A549 (cell line): ENCODE measurements around the gene CD99. TPM values are rescaled to one million over a fixed set of nuclear protein-coding genes. Genes with fewer than 3 reads are reported as not detected.

Experiments used
- ATAC-seq, 2 experiments: fragments of 200-7000 bp in 1 of 2; fragments of >200 bp in 1 of 2; cut with Nextera tagmentation in 1 of 2; cut with Tn5 transposase in 1 of 2; 3 replicates each; pipeline versions ENCODE4 v1.8.0 to v1.9.1; 2018 to 2020; ENCODE audit warnings: mild to moderate bottlenecking in 1 of 2, moderate library complexity in 1 of 2
- CTCF ChIA-PET: fragments of 300-600 bp; sonication (Branson Sonifier 250); formaldehyde crosslinking; extraction: SDS; loops from one replicate; lab custom pipeline; 2021; ENCODE audit warnings: antibody characterized with exemption, inconsistent platforms; lab: Yijun Ruan, JAX
- POLR2A ChIA-PET: fragments of 350-600 bp; formaldehyde crosslinking; extraction: SDS; loops from one replicate; lab custom pipeline; 2021; ENCODE audit warnings: antibody characterized with exemption, inconsistent platforms; lab: Yijun Ruan, JAX
- DNase-seq, 2 experiments: peaks; one replicate each; pipeline versions ENCODE4 v3.0.0 to v3.0.0-alpha.2; 2011 to 2016; ENCODE audit warnings: low read depth in 1 of 2, low spot score in 1 of 2
- FAIRE-seq: peaks from 2 replicates; lab custom pipeline; 2011; peaks lifted over from hg19 to GRCh38; lab: Jason Lieb, UNC
- H3K27ac ChIP-seq, 2 experiments: fragments of >200 bp; sonication (Bioruptor Twin); formaldehyde crosslinking; 3 replicates each; pipeline ENCODE4 v1.5.1; 2016 to 2017
- H3K4me1 ChIP-seq: fragments of >200 bp; sonication (Bioruptor Twin); formaldehyde crosslinking; 3 replicates; pipeline ENCODE4 v1.6.1; 2016
- H3K4me2 ChIP-seq: fragments of >200 bp; sonication (Bioruptor Twin); formaldehyde crosslinking; 3 replicates; pipeline ENCODE4 v1.6.1; 2016
- H3K4me3 ChIP-seq: fragments of >200 bp; sonication (Bioruptor Twin); formaldehyde crosslinking; 3 replicates; pipeline ENCODE4 v1.5.1; 2016
- H3K9me3 ChIP-seq: fragments of >200 bp; sonication (Bioruptor Twin); formaldehyde crosslinking; 3 replicates; pipeline ENCODE4 v1.6.1; 2016
- CBX8 ChIP-seq: fragments of 200-600 bp; sonication (generic); IDR thresholded peaks from 2 replicates; pipeline ENCODE4 v1.6.1; 2016
- CHD2 ChIP-seq: fragments of 150-350 bp; IDR thresholded peaks from 2 replicates; pipeline ENCODE4 v1.6.1; 2014; ENCODE audit warnings: low read length; ENCODE audit not compliant: partially characterized antibody
- EHF ChIP-seq: fragments of 250-450 bp; sonication (Bioruptor Pico); IDR thresholded peaks from 2 replicates; pipeline ENCODE4 v1.5.0; 2020; ENCODE audit warnings: mild to moderate bottlenecking
- EP300 ChIP-seq, 2 experiments: fragments of >200 bp; sonication (Bioruptor Twin); formaldehyde crosslinking; IDR thresholded peaks; 2 replicates in 1 of 2; 3 replicates in 1 of 2; pipeline ENCODE4 v1.6.1; 2016 to 2017
- ESRRA ChIP-seq: fragments of 150-350 bp; IDR thresholded peaks from 2 replicates; pipeline ENCODE4 v1.6.1; 2014; ENCODE audit warnings: mild to moderate bottlenecking, low read length, borderline replicate concordance
- FOXS1 ChIP-seq: fragments of 250-450 bp; sonication (Bioruptor Pico); IDR thresholded peaks from 2 replicates; pipeline ENCODE4 v1.5.0; 2020; ENCODE audit warnings: mild to moderate bottlenecking, moderate library complexity
- HEYL ChIP-seq: fragments of 250-450 bp; sonication (Bioruptor Pico); IDR thresholded peaks from 2 replicates; pipeline ENCODE4 v1.8.0; 2021; ENCODE audit warnings: mild to moderate bottlenecking, moderate library complexity
- HMGXB4 ChIP-seq: fragments of 250-450 bp; sonication (Bioruptor Pico); IDR thresholded peaks from 2 replicates; pipeline ENCODE4 v1.5.0; 2021; ENCODE audit warnings: mild to moderate bottlenecking, moderate library complexity, borderline replicate concordance
- HOXB5 ChIP-seq: fragments of 250-450 bp; sonication (Bioruptor Pico); IDR thresholded peaks from 2 replicates; pipeline ENCODE4 v1.5.0; 2020; ENCODE audit warnings: mild to moderate bottlenecking, moderate library complexity
- JUN ChIP-seq, 2 experiments: fragments of >200 bp; sonication (Bioruptor Twin); formaldehyde crosslinking; IDR thresholded peaks; 2 replicates in 1 of 2; 3 replicates in 1 of 2; pipeline ENCODE4 v1.6.1; 2016 to 2017
- NFE2L2 ChIP-seq: fragments of 150-350 bp; conservative IDR thresholded peaks from 2 replicates; pipeline ENCODE4 v1.6.1; 2014; ENCODE audit warnings: low read length
- NR3C1 ChIP-seq: fragments of >200 bp; sonication (Bioruptor Twin); formaldehyde crosslinking; IDR thresholded peaks from 3 replicates; pipeline ENCODE4 v1.6.1; 2017
- RAD21 ChIP-seq, 2 experiments: fragments of >200 bp in 1 of 2; sonication (Bioruptor Twin) in 1 of 2; formaldehyde crosslinking in 1 of 2; IDR thresholded peaks in 1 of 2; conservative IDR thresholded peaks in 1 of 2; 2 replicates in 1 of 2; 3 replicates in 1 of 2; pipeline ENCODE4 v1.6.1; 2012 to 2018; ENCODE audit warnings: inconsistent platforms in 1 of 2
- REST ChIP-seq: fragments of 200-600 bp; sonication (generic); IDR thresholded peaks from 2 replicates; pipeline ENCODE4 v1.6.1; 2016; ENCODE audit warnings: antibody characterized with exemption, mild to moderate bottlenecking, moderate library complexity
- RNF2 ChIP-seq: fragments of 200-600 bp; sonication (generic); IDR thresholded peaks from 2 replicates; pipeline ENCODE4 v1.6.1; 2016; ENCODE audit warnings: low read depth, mild to moderate bottlenecking, antibody characterized with exemption, moderate library complexity, borderline replicate concordance
- WGBS: methylation state at CpG from one replicate; pipeline ENCODE4 v1.1.6; 2017; ENCODE audit errors: missing lambda C conversion rate; 5-methylcytosine and 5-hydroxymethylcytosine counted together
- polyA plus RNA-seq, 4 experiments: library from polyadenylated mRNA; depleted of rRNA in 3 of 4; stranded (reverse); fragments of >200 nt; fragmentation: RNase III in 1 of 4; extraction: RNeasy Plus Mini Kit Qiagen cat#74134 plus additional on column Dnase treatment in 1 of 4; gene quantifications; 2 replicates in 3 of 4; 3 replicates in 1 of 4; pipeline ENCODE4 v1.2.3, GENCODE V29; 2011 to 2017
- TF ChIP-seq, protein P1 (sequence below): fragments of 250-450 bp; sonication (Bioruptor Pico); IDR thresholded peaks from 2 replicates; pipeline ENCODE4 v1.5.0; 2020; ENCODE audit warnings: low read depth, mild to moderate bottlenecking, moderate library complexity
- TF ChIP-seq, protein P2 (sequence below): fragments of 150-350 bp; IDR thresholded peaks from 2 replicates; pipeline ENCODE4 v1.6.1; 2014; ENCODE audit warnings: low read depth, mild to moderate bottlenecking, low read length

The CD99 gene
- polyA plus RNA-seq, 2 of the 4 experiments (the other 2 are of a cell fraction): 136 to 172 TPM

GRCh38 chrX:2748171-2748814 lies 57.2 kb downstream of the CD99 start:
- H3K4me2 ChIP-seq: no peak overlapping the region
- peak overlapping the region in 1 of 2 experiments; percentile 17; a peak in 1 of 6 replicates for H3K27ac ChIP-seq

GRCh38 chrX:2748815-2749188 lies 57.7 kb downstream of the CD99 start:
- WGBS: 50% methylated on average over 1 of the region's 1 CpG
- POLR2A ChIA-PET: no interaction called here
- no peak for ATAC-seq
- Histone ChIP-seq H3K4me3 (no peak overlapping the region), H3K9me3 (no peaks in the 10 kb centered on the region), H3K27ac (peak overlapping the region in 1 of 2 experiments; percentile 17; a peak in 1 of 6 replicates), H3K4me2 (no peak overlapping the region), H3K4me1 (peaks cover 20% of the 10 kb centered on the region)
- DNase-seq: no peak
- no peak for FAIRE-seq
- CTCF ChIA-PET: no interaction called here
- no peak for TF ChIP-seq NFE2L2
- no peak for TF ChIP-seq REST
- TF ChIP-seq, protein P1, sequence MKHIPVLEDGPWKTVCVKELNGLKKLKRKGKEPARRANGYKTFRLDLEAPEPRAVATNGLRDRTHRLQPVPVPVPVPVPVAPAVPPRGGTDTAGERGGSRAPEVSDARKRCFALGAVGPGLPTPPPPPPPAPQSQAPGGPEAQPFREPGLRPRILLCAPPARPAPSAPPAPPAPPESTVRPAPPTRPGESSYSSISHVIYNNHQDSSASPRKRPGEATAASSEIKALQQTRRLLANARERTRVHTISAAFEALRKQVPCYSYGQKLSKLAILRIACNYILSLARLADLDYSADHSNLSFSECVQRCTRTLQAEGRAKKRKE (CRISPR knock-in tag): no peak
- TF ChIP-seq, protein P2, sequence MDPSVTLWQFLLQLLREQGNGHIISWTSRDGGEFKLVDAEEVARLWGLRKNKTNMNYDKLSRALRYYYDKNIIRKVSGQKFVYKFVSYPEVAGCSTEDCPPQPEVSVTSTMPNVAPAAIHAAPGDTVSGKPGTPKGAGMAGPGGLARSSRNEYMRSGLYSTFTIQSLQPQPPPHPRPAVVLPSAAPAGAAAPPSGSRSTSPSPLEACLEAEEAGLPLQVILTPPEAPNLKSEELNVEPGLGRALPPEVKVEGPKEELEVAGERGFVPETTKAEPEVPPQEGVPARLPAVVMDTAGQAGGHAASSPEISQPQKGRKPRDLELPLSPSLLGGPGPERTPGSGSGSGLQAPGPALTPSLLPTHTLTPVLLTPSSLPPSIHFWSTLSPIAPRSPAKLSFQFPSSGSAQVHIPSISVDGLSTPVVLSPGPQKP: no peak
- TF ChIP-seq ESRRA: no peak
- TF ChIP-seq HEYL: no peak
- TF ChIP-seq CBX8: no peak
- TF ChIP-seq EHF (CRISPR knock-in tag): no peak
- no peak for TF ChIP-seq RAD21 (conservative IDR thresholded peaks at IDR 0.05 in 1 of 2, IDR thresholded peaks at IDR 0.05 in 1 of 2)
- no peak for TF ChIP-seq RNF2
- no peak for TF ChIP-seq CHD2
- no peak for TF ChIP-seq JUN (IDR thresholded peaks at IDR 0.05)
- TF ChIP-seq FOXS1 (CRISPR knock-in tag): no peak
- TF ChIP-seq EP300 (IDR thresholded peaks at IDR 0.05): no peak

More at GRCh38 chrX:2748171-2748814, 57.2 kb downstream of the CD99 start:
- peaks cover 20% of the 10 kb centered on the region for H3K4me1 ChIP-seq
- no peaks in the 10 kb centered on the region for H3K9me3 ChIP-seq
- WGBS: 89% methylated on average over 8 of the region's 8 CpGs
- FAIRE-seq (no peak), ATAC-seq (no peak), DNase-seq (no peak)
- ChIA-PET CTCF (no interaction called here), POLR2A (no interaction called here)
- H3K4me3 ChIP-seq: no peak overlapping the region
- TF ChIP-seq HOXB5 (CRISPR knock-in tag) (no peak), HMGXB4 (CRISPR knock-in tag) (no peak), EHF (CRISPR knock-in tag) (no peak), NR3C1 (no peak)
